NCI-H748 (cell line): ENCODE data around the gene ST8SIA5.

Experiments used
- DNase-seq: peaks from one replicate; lab custom pipeline; 2025; ENCODE audit not compliant: unreplicated experiment; lab: John Stamatoyannopoulos, UW

ST8SIA5 gene

DNA sequence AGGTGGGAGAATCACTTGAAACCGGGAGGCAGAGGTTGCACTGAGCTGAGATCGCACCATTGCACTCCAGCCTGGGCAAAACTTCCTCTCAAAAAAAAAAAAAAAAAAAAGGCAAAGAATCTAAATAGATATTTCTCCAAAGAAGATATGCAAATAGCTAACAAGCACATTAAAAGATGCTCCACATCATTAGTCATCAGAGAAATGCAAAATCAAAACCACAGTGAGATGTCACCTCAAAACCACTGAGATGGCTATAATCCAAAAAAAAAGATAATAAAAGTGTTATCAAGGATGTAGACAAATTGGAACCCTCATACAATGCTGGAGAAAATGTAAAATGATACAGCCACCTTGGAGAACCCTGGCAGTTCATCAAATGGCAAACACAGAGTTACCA, 8.4 kb downstream of the ST8SIA5 start:
- no peak for DNase-seq

DNA sequence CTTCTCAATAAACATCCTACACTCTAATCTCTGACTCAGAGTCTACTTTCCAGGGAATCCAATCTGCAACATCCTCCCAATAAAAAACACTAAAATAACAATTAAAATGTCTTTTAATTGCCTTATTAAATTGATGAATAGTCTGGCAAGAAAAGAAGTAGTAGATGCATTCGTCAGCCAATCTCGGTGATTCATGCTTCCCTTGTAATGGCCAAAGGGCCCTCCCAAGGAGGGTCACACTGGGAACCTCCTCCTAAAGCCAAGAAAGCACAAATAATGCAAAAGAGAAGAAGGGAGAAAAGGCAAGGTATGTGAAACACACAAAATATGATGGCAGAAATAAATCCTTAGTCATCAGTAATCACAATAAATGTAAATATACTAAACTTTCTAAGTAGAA, 16.8 kb downstream of the ST8SIA5 start:
- no peak for DNase-seq

DNA sequence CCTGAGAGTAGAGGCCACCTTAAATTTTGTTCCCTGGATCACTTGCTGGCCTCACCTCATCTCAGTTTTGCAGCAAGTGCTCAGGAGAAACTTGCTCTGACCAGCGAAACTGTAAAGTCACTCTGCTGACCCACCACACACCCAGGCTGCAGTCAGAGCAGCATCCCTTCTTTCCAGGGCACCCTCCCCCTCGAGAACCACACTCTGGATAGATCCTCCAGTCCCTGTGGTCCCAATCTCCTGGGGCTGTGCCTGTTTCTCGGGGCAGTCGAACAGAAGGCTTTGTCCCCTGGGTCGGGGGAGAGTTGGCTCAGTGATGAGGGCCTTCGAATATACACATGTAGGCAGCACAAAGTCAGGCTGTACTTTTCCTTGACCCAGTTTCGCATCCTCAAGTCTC, 18.4 kb downstream of the ST8SIA5 start:
- DNase-seq: no peak

DNA sequence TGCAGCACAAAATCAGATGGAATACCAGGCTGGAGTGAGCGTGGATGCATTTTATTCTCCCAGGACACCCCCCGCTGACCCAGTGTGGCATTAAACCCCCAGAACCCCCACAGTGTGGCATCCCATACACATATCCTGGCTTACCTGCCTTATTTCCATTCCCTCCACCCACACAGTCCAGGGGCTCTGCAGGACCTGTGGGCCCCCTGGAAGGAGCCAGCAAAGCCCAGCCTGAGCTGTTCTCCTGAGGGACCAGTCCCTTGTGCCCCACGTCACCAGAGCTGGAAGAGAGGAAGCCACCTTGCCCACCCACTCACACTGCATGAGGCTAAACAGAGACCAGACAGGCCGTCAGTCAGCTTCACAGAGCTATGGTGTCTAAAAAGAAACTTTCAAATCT, 20.1 kb downstream of the ST8SIA5 start:
- DNase-seq: no peak

DNA sequence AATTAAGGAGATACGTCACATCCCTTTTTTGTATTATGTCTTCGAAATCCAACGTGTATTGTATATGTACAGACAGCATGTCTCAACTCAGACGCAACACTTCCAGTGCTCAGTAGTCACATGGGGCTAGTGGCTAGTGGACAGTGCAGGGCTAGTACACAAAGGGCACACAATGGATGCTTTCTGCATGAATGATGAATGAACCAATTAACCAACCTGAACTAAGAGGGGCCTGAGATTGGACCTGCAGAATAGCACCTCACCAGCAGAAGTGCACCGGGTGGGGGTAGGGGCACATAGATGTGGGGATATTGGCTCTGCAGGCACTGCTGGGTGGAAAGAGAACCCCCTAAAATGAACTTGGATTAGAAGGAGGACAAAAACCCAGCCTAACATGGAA, 20.7 kb downstream of the ST8SIA5 start:
- no peak for DNase-seq

DNA sequence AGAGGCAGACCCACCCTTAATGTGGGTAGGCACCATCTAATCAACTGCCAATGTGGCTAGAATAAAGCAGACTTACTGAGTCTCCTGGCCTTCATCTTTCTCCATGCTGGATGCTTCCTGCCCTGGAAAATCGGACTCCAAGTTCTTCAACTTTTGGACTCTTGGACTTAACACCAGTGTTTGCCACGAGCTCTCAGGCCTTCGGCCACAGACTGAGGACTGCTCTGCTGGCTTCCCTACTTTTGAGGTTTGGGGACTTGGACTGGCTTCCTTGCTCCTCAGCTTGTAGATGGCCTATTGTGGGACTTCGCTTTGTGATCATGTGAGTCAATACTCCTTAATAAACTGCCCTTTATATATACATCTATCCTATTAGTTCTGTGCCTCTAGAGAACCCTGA, 21.9 kb downstream of the ST8SIA5 start:
- DNase-seq: no peak

DNA sequence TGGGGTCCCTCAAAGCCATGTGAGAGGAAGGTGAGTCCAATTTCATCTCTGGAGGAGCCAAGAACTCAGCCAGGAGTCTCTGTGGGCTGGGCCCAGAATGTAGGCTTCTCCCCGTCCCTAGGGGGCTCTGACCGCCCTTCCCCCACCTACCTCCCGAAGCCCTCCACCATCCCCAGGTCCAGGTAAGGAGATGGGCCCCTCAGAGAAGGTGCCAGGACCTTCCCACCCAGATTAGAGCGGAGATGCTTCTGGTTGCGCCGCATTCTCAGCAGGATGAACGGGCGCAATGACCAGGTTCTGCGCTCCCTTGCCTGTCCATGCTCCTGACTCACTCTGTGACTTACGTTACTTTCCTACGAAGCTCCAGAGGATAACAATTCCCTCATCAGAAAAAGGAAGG, 23.0 kb downstream of the ST8SIA5 start:
- DNase-seq: no peak

DNA sequence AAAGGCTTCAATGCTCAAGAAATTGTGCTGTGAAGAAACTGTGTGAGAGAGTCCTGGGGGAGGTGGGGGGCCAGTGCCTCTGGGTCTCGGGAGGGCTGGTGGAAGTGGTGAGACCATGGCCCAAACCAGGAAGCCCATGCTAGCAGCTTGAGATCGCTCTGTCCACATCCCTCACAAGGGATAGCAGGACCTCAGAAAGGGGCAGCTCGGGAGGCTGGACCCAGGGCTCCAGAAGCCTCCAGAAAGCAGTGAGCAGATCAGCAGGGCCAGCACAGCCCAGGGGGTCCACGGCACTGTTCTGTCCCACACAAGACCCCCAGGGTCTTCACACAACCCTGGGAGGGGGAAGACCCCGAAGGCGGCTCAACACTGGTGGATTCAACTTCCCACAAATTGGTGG, 24.1 kb downstream of the ST8SIA5 start:
- no peak for DNase-seq

DNA sequence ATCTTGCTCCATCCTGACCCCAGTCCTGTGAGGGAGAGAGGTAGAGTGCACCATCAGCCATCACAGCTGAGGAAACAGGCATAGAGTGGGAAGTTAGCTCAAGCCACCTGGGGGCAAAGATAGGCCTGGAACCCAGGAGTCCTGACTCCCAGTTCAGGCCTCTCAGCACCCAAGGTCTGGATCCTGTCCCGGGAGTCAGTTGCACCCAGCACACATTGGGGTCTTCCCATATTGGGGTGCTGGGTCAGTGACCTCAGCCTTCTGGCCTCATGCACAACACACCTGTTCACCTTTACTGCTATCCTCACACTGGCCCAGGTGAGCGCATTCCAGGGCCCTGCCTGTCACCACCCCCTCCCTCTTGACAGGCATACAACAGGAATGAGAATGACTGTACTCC, 24.7 kb downstream of the ST8SIA5 start:
- no peak for DNase-seq

DNA sequence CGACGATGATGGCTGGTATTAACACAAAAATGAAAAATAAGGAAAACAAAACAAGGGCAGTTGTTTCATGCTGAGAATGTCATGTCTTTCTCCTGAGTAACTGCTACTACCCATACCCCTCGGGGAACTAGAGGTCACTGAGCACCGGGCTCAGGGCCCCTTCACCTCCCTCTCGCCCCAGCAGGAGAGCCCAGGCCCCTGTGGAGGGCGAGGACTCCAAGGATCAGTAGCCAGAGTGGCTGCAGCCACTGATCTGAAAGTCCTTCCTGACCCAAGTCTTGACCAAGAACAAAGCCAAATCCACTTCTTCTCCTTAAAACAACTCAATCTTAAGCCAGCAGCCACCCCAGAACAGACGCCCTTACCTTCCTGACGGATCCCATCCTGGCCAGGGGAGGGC, 25.5 kb downstream of the ST8SIA5 start:
- DNase-seq: no peak

DNA sequence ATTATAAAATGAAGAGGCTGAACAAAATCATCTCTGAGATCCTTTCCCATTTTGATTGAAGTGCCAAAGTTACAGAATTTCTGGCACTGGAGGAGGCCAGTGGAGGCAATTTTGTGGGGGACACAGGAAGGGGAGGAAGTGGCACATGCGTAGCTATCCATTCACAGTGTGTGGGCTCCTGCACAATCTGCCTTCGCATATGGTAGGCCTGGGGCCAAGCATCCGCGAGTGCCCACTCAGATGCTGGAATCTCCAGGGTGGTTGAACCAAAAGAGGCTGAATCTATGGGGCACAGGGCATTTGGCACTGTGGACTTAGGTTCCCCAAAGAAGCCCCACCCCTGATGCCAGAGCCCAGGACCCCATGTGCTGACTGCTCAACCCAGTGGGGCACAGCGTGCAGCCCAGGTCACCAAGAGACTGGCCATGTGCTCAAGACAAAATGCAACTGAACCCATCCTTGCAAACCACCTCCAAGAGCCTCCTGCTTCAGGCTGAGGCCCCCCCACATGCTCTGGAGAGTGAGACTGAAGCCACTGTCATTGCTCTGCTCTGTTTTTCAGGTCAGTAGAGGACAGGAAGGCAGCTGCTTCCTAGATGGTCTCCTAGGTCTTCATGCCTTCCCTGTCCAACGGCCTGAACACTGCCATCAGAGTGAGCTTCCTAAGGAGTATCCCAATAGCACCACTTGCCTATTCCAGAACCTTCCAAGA, 28.5 kb downstream of the ST8SIA5 start:
- DNase-seq: no peak

DNA sequence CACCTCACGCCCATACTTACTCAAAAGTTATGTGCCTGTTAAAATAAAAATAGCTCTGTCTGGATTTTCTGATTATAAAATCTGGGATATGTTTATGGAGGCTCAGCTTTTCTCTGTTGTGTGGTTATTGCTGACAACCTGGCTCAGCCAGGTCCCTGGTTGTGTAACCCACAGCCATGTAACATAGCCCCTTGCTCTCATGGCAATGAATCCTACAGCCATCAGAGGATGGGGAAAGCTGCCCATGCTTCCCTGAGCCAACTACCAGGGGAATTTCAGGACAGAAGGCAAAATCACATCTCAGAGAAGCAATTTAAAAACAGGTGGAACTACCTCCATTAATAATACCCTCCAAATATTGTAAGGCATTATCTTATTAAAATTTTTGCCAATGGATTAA, 29.7 kb downstream of the ST8SIA5 start:
- no peak for DNase-seq

DNA sequence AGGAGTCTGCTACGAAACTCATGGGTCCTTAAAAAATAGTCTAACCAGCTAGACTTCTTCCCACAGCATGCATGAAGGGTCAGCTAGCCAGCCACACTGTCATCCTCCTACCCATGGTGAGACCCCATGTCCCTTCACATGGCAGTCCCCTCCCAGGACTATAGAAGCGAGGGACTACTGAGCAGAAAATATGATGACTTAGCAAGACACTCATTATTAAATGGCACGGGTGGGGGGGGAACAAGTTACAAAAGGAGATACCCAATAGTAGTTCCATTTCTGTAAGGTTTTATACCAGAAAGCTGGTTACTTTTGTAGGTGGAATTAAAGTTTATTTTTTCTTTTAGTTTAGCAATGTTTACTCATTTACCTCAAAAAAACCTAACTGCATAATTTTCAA, 31.5 kb downstream of the ST8SIA5 start:
- no peak for DNase-seq

DNA sequence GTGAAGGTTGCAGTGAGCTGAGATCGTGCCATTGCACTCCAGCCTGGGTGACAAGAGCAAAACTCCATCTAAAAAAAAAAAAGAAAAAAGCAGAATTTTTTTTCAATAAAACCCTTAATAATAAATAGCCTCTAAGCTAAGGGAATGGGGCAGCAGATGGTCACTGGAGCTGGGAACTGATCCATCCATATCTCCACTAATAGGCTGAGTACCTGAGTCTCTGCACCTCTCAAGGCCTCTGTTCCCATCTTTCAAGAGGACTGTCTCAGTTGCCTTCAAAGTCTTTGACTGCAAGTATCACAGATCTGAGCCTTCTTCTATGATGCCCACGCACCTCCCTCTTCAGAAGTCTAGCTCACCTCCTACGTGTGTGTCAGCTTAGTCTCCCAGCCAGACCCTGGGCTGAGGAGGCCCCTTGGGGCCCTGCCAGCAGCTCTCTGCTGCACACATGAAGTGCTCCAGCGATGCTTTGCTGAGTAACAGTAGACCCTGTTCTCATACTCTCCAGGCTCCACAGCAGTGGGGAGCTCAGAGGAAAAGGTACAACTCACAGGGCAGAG, 32.9 kb downstream of the ST8SIA5 start:
- no peak for DNase-seq

DNA sequence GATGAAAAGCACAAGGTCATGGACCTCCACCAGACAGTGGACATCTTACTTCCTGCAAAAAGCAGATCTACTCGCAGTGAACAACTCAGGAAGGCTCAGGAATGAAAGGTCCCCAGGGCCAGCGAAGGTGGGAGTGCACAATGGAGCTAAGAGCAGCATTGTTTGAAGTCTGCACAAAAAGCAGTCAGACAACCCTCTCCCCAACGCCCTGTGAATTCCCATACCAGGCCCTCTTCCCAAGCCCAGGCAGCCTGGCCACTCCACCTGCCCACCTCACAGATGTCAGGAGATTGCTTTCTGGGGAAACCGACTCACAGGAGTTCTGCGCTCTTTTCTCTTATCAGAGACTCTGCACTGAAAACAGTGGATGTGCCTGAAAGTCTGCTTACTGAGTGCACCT, 34.8 kb downstream of the ST8SIA5 start:
- DNase-seq: no peak

DNA sequence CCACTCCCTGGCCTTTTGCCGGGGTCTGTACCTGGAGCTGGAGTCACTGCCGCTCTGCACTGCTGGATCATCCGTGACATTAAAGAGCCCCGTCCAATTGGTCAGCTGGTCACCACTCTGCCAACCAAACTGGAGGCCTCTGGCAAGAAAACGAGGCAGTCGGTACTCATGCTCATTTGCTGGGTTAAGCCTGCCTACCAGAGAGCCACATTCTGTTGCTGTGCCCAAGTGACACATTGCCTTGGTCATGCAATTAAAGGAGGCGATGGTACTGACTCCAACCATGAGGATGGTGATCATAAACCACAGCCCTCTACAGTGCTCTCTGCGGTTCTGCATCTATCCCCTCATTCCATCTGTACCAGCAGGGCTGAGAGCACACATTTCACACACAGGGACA, 35.5 kb downstream of the ST8SIA5 start:
- DNase-seq: no peak

DNA sequence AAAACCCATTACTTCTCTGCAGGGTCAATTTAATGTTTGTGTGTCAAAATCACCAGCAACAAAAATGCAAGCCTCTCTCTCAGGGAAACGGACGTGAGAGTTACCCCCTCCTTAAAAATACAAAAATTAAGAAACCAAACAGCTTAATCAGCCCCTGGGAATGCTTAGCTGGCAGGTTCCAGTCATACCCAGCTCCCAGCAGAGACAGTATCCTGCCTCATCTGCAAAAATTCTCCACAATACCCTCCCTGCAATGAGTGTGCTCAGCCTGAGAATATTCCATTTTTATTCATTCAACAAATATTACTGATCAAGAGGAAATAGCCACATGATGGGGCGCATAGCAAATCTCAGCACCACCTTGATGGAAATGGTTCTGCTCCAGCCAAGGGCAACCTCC, 36.3 kb downstream of the ST8SIA5 start:
- DNase-seq: no peak

DNA sequence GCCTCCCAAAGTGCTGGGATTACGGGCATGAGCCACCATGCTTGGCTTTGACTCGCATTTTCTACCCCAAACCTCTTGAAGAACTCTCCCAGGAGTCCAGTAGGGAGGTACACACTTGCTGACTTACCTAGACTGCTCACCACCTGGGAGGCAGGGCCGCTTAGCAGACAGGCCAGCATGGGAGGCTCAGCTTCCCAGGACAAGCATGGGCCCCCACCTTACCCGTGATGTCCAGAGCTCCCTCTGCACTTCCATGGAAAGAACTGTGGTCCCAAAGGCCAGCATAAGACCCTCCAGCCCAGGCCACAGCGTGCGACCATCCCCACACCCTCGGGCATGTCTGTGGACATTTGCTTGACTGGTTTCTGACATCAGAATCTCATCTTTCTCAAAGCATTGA, 36.8 kb downstream of the ST8SIA5 start:
- DNase-seq: no peak

DNA sequence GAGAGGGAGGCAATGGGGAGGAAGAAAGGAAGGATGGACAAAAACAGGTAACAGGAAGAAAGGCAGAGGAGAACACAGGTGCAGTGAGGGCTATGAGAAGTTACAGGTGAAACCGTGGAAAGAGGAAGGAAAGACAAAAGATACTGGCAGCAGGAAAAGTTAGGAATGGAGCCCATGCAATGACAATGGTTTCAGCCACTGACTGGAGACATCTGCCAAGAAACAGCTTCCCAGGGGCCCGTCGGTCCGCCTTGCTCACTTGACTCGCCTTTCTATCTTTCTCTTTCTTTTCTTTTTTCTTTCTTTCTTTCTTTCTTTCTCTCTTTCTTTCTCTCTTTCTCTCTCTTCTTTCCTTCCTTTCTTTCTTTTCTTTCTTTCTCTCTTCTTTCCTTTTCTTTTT, 37.5 kb downstream of the ST8SIA5 start:
- no peak for DNase-seq

DNA sequence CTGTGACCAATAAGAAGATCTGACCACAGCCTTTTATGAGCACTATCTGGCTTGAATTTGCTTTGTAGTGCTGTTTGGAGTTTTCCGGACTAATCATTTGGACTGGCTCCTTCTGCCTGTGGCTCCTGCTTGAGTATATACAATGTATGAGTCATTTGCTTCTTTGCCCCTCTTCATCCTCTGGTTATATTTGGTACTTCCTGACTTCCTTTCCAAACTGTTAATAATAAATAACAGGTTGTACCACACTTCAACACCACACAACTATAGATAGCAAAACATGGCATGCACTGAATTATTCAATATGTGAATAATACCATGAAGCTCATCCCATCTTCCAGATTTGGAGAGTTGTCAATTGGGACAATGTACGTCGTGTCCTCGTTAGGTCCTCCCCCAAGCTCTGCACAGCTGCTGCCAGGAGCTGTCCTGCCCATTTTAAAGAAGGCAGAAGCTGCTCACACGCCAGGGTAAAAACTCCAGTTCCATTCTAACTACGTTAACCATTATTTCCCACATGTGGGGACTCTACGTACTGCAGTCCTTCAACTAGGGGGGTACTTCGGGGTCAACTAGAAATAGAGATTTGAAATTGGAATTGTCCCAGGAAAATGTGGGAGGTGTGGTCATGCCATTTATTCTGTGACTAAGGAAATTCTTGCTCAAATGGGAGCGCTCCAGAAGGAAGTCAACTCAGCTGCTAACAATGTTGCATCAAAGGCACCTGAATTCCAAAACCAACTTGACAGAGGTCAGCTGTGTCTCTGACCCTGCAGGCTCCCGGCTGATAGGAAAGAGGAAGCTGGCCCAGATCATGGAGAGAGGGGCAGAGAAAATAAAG, 38.1 kb downstream of the ST8SIA5 start:
- no peak for DNase-seq

DNA sequence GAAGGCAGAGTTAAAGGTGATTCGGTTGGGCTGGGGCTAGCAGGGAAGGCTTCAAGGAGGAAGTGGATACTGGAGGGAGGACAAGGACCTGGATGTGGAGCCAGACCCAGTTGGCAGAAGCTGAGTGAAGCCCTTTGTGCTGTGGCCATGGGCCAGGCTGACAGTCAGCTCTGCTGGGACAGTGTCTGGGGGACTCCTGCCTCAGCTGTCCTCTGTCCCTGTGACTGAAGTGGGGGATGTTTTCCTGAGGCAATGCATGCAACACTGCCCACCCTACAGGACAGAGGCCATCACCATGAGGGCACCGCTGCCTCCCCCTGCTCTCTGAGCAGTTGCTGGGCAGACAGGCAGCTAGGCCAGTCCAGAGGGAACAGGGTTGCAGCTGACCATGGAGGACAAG, 40.0 kb downstream of the ST8SIA5 start:
- DNase-seq: no peak

DNA sequence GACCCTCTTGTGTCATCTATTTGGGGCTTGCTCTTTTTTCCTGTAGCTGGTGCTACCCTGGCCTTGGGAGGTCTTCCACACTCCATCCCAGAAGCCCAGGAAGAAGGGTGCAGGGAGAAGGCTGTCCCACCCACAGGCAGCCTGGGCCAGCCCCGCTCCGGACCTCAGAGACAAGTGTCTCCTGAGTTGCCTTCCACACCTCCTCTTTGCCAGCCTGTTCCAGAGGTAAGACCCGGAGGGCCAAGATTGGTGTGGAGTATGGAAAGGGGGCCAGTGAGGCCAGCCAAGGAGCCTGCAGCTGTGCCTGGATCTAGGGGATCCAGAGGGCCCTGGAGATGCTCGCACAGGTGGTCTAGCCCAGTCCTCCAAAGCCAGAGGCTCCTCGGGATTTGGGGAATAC, 40.5 kb downstream of the ST8SIA5 start:
- no peak for DNase-seq
